Mesendoderm (in vitro differentiated cells): ENCODE results near the gene RAG2. TPM values are rescaled to one million over a fixed set of nuclear protein-coding genes. Genes with fewer than 3 reads are reported as not detected.

Experiments
- DNase-seq: peaks from one replicate; pipeline ENCODE4 v3.0.0; 2013
- H2AK5ac ChIP-seq: 2 replicates; pipeline ENCODE4 v1.6.1; 2013; ENCODE audit warnings: low read length, inconsistent platforms
- H2BK120ac ChIP-seq: 2 replicates; pipeline ENCODE4 v1.6.1; 2013; ENCODE audit warnings: low read depth, mild to moderate bottlenecking, low read length, moderate library complexity, mixed read lengths
- H2BK15ac ChIP-seq: replicated peaks from 2 replicates; pipeline ENCODE4 v1.6.1; 2013; ENCODE audit warnings: low read depth, mild to moderate bottlenecking, moderate library complexity
- H2BK5ac ChIP-seq: 2 replicates; pipeline ENCODE4 v1.6.1; 2013; ENCODE audit warnings: low read length, inconsistent platforms
- H3K18ac ChIP-seq: 2 replicates; pipeline ENCODE4 v1.6.1; 2013; ENCODE audit warnings: mild to moderate bottlenecking, low read length, mixed read lengths
- H3K23ac ChIP-seq: one replicate; pipeline ENCODE4 v1.6.1; 2013; ENCODE audit warnings: low read length
- H3K27ac ChIP-seq: 2 replicates; pipeline ENCODE4 v1.5.1; 2013; ENCODE audit warnings: low read depth, mild to moderate bottlenecking, inconsistent platforms, low read length, moderate library complexity
- H3K27me3 ChIP-seq: 2 replicates; pipeline ENCODE4 v1.6.1; 2013; ENCODE audit warnings: low read length, control low read depth, mild to moderate bottlenecking, inconsistent platforms; ENCODE audit not compliant: insufficient read depth, poor library complexity
- H3K36me3 ChIP-seq: 2 replicates; pipeline ENCODE4 v1.6.1; 2013; ENCODE audit warnings: low read length, inconsistent platforms; ENCODE audit not compliant: control insufficient read depth, insufficient read depth
- H3K4ac ChIP-seq: one replicate; pipeline ENCODE4 v1.6.1; 2013; ENCODE audit warnings: low read depth, mild to moderate bottlenecking, low read length, moderate library complexity
- H3K4me1 ChIP-seq: 2 replicates; pipeline ENCODE4 v1.6.1; 2013; ENCODE audit warnings: low read depth, low read length, inconsistent platforms; ENCODE audit not compliant: control insufficient read depth
- H3K4me2 ChIP-seq: 2 replicates; pipeline ENCODE4 v1.6.1; 2013; ENCODE audit warnings: low read length
- H3K4me3 ChIP-seq: 2 replicates; pipeline ENCODE4 v1.5.1; 2013; ENCODE audit warnings: mild to moderate bottlenecking, low read length
- H3K56ac ChIP-seq: one replicate; pipeline ENCODE4 v1.6.1; 2013; ENCODE audit warnings: low read length
- H3K79me1 ChIP-seq: 2 replicates; pipeline ENCODE4 v1.6.1; 2013; ENCODE audit warnings: low read length, inconsistent platforms
- H3K79me2 ChIP-seq: 2 replicates; pipeline ENCODE4 v1.6.1; 2013; ENCODE audit warnings: mild to moderate bottlenecking, low read length; ENCODE audit not compliant: control insufficient read depth, insufficient read depth
- H3K9ac ChIP-seq: 2 replicates; pipeline ENCODE4 v1.6.1; 2013; ENCODE audit warnings: low read length, inconsistent platforms
- H4K5ac ChIP-seq: one replicate; pipeline ENCODE4 v1.6.1; 2013; ENCODE audit warnings: low read length
- H4K8ac ChIP-seq: one replicate; pipeline ENCODE4 v1.6.1; 2013; ENCODE audit warnings: low read depth, mild to moderate bottlenecking, control low read depth, low read length, moderate library complexity
- WGBS: extraction: QIAGEN DNeasy Blood & Tissue Kit; methylation state at CpG from one replicate; pipeline ENCODE4 v1.1.7; 2013; ENCODE audit warnings: low lambda C conversion rate, missing lambda C conversion rate; ENCODE audit not compliant: insufficient coverage; ENCODE audit errors: extremely low coverage; 5-methylcytosine and 5-hydroxymethylcytosine counted together
- polyA plus RNA-seq, 2 experiments: library from polyadenylated mRNA; stranded (reverse); fragments of 200-250 nt; gene quantifications; one replicate each; pipeline ENCODE4 v1.2.3, GENCODE V29; 2013

The RAG2 gene
- 0.01 TPM for polyA plus RNA-seq (2013, experiment 1 of 2)
- polyA plus RNA-seq (2013, experiment 2 of 2): 0.03 TPM

DNA sequence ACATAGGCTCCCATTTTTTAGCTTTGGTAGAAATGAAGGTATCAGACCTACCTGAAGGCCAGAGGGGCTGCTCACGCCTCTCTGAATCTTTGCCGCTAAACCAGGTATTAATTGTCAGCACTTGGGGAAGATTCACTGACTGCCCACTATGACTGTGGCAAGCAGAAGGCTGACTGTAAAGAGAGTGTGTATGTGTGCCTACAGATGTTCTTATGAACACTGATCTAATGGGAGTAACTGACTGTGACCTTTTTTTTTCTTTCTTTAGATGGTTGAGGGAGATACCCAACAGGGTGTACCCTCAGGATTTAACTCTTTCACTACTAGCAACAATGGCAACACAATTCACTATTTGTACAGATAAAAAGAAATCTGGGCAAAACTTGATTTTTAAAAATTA, at the start of gene RAG2:
RAG2 (minus strand) TSS at position 186 of the 400 bp plus-strand sequence. CDS start 4,068 bp downstream, outside the sequence.
- Histone ChIP-seq H2AK5ac (no peak within 1 kb of the TSS), H3K27me3 (no peaks in the 10 kb centered on the region), H3K23ac (no peak within 1 kb of the TSS), H3K4me2 (no peak within 1 kb of the TSS), H3K4me1 (no peaks in the 10 kb centered on the region), H2BK120ac (no peak within 1 kb of the TSS), H2BK15ac (no peak within 1 kb of the TSS), H3K4me3 (no peak within 1 kb of the TSS), H3K79me2 (no peaks in the 10 kb centered on the region), H3K27ac (no peak within 1 kb of the TSS), H3K36me3 (no peaks in the 10 kb centered on the region), H3K9ac (no peak within 1 kb of the TSS), H3K56ac (no peak within 1 kb of the TSS), H4K5ac (no peak within 1 kb of the TSS), H3K4ac (no peak within 1 kb of the TSS), H3K18ac (no peak within 1 kb of the TSS), H4K8ac (no peak within 1 kb of the TSS), H3K79me1 (no peaks in the 10 kb centered on the region), H2BK5ac (no peak within 1 kb of the TSS)
- DNase-seq: no peak
- WGBS: no CpG with 5 or more reads among the region's 2 CpGs

DNA sequence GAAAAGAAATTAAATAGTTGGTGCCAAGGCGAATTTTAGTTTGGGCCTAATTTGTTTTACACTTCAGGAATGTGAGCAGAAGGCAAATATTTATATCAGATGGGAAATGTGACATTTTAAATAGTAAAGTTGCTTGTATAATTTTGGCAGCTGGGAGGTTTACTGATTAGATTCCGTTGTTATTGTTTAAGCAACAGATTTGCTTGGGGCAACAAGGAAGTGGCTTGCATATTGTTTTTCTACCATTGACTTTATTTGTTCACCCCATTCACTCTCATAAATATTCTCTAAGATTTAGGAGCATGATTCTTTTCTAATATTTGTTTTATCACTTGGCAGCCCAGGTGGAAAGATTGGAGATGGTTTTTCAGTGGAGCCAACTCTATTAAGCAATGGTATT, 40.5 kb upstream of the RAG2 start:
- Histone ChIP-seq H3K79me1 (no peaks in the 10 kb centered on the region), H2AK5ac (no peak overlapping the region), H3K4me3 (no peak overlapping the region), H3K36me3 (no peaks in the 10 kb centered on the region), H3K4me2 (no peak overlapping the region), H3K27me3 (no peaks in the 10 kb centered on the region), H3K56ac (no peak overlapping the region), H2BK120ac (no peak overlapping the region), H3K4ac (no peak overlapping the region), H3K4me1 (no peaks in the 10 kb centered on the region), H3K27ac (no peak overlapping the region), H3K79me2 (no peaks in the 10 kb centered on the region), H2BK5ac (no peak overlapping the region), H4K8ac (no peak overlapping the region), H3K9ac (no peak overlapping the region), H3K23ac (no peak overlapping the region), H3K18ac (no peak overlapping the region), H4K5ac (no peak overlapping the region), H2BK15ac (no peak overlapping the region)
- no CpG with 5 or more reads among the region's 2 CpGs for WGBS
- DNase-seq: no peak

DNA sequence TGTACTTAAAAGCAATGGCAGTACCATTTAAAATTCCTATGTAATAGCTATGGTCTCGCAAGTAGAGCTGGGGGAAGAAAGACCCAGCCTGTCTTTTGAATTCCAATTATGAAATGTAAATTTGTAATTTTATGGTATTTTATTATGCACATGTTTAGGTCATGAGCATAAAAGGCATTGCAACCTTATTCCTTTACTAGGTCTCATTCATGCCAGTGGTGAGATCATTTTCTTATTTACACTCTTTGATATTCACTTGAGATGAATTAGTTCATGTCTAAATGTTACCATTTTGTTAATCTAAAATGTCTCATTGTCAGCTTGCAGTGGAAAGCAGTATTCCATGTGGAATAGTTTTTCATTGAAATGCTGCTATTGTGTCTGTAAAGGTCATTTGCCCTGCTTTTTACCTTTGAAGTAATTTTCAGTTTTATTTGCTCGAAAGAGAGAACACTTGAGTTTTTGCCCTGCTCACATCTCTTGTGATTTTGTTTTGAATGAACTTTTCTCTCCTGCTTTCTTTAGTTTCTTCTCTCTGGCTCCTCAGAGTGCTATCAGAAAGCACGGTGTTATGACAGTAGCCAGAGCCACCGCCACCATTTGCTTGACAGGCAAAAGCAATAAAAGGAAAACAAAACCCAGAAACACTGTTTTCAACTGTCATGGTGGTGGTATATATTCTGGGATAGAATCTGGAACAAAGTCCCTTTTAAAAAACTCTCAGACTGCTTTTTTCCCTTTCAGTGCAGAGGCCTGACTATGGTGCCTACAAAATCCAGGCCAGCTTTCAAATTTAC, 37.2 kb upstream of the RAG2 start:
- Histone ChIP-seq H3K27me3 (no peaks in the 10 kb centered on the region), H3K79me1 (no peaks in the 10 kb centered on the region), H3K56ac (no peak overlapping the region), H3K18ac (no peak overlapping the region), H2BK15ac (no peak overlapping the region), H3K36me3 (no peaks in the 10 kb centered on the region), H3K4ac (no peak overlapping the region), H3K9ac (no peak overlapping the region), H2BK120ac (no peak overlapping the region), H3K4me1 (no peaks in the 10 kb centered on the region), H3K27ac (no peak overlapping the region), H2BK5ac (no peak overlapping the region), H4K8ac (no peak overlapping the region), H4K5ac (no peak overlapping the region), H3K79me2 (no peaks in the 10 kb centered on the region), H2AK5ac (no peak overlapping the region), H3K4me2 (no peak overlapping the region), H3K4me3 (no peak overlapping the region), H3K23ac (no peak overlapping the region)
- no CpG with 5 or more reads among the region's 4 CpGs for WGBS
- no peak for DNase-seq

DNA sequence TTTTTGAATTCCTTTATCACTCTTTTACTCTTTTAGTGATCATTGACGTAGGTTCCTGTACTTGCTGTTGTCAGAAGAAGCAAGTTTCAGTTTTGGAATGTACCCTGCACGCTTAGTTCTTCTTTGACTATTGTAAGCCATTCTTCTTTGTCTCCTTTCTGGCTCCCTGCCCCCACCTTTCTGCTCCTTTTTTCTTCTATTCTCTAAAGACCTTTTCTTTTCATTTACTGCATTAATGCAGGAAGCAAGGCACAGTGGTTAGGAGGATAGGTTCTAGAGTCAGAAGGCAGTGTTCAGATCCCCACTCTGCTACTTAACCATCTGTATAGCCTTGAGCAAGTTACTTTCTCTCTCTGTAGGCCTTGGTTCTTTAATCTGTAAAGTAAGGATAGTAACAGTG, 33.7 kb upstream of the RAG2 start:
- no CpG with 5 or more reads among the region's 2 CpGs for WGBS
- H3K79me1 ChIP-seq: no peaks in the 10 kb centered on the region
- no peak overlapping the region for H3K56ac ChIP-seq
- no peak for DNase-seq
- H3K23ac ChIP-seq: no peak overlapping the region
- no peak overlapping the region for H4K8ac ChIP-seq
- no peaks in the 10 kb centered on the region for H3K4me1 ChIP-seq
- H3K18ac ChIP-seq: no peak overlapping the region
- no peak overlapping the region for H3K27ac ChIP-seq
- no peak overlapping the region for H2BK120ac ChIP-seq
- H3K9ac ChIP-seq: no peak overlapping the region
- H2BK5ac ChIP-seq: no peak overlapping the region
- no peak overlapping the region for H3K4me3 ChIP-seq
- no peaks in the 10 kb centered on the region for H3K36me3 ChIP-seq
- H2BK15ac ChIP-seq: no peak overlapping the region
- no peaks in the 10 kb centered on the region for H3K27me3 ChIP-seq
- H2AK5ac ChIP-seq: no peak overlapping the region
- H3K4me2 ChIP-seq: no peak overlapping the region
- H4K5ac ChIP-seq: no peak overlapping the region
- no peak overlapping the region for H3K4ac ChIP-seq
- no peaks in the 10 kb centered on the region for H3K79me2 ChIP-seq

DNA sequence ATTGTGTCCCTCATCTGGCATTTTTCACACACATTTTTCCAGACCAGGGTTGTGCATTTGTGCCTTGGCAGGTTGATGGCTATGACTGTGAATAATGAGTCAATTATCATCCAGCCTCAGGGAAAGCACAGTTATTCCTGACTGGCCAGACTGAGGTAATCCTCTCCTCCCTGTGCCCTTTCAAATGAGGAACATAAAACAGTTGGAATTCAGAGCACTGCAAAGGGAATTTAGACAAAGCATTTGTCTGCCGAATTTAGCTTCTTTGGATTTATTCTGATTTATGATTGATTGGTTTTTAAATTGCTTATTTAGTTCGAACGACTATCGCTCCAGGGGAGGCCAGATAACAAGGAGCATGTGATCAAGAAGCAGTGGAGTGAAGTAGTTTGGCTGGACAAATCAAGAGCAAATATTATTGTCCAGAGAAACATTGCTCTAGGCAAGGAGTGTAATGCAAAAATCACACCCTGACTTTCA, 30.8 kb upstream of the RAG2 start:
- H2AK5ac ChIP-seq: no peak overlapping the region
- H2BK120ac ChIP-seq: no peak overlapping the region
- no peaks in the 10 kb centered on the region for H3K27me3 ChIP-seq
- H3K4me2 ChIP-seq: no peak overlapping the region
- H3K56ac ChIP-seq: no peak overlapping the region
- H3K36me3 ChIP-seq: no peaks in the 10 kb centered on the region
- no peak overlapping the region for H3K18ac ChIP-seq
- no peak overlapping the region for H3K9ac ChIP-seq
- H3K79me1 ChIP-seq: no peaks in the 10 kb centered on the region
- H3K27ac ChIP-seq: no peak overlapping the region
- no peaks in the 10 kb centered on the region for H3K79me2 ChIP-seq
- H3K4me3 ChIP-seq: no peak overlapping the region
- H2BK5ac ChIP-seq: no peak overlapping the region
- H3K23ac ChIP-seq: no peak overlapping the region
- H3K4ac ChIP-seq: no peak overlapping the region
- no peak overlapping the region for H2BK15ac ChIP-seq
- H4K8ac ChIP-seq: no peak overlapping the region
- WGBS: no CpG with 5 or more reads among the region's 4 CpGs
- no peaks in the 10 kb centered on the region for H3K4me1 ChIP-seq
- no peak overlapping the region for H4K5ac ChIP-seq
- no peak for DNase-seq

DNA sequence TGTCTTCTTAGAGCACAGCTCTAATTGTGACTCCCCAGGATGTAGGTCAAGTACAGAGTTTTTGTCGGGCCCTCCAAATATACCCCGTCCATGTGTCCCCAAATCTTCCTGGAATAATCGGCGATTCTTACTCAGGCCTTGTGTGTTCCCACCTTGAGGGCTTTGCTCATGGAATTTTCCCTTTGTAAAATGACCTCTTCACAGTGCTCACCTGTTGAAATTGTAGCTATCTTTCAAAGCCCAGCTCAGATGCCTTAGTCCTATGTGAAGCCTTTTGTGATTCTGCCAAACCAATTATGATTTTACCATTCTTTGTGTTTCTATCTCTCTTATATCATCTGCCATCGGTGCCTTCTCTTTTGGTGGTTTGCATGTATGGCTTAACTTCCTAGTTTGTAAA, 30.1 kb upstream of the RAG2 start:
- H3K36me3 ChIP-seq: no peaks in the 10 kb centered on the region
- no peak overlapping the region for H2BK15ac ChIP-seq
- H3K4me3 ChIP-seq: no peak overlapping the region
- no peaks in the 10 kb centered on the region for H3K79me2 ChIP-seq
- no peak overlapping the region for H2BK120ac ChIP-seq
- H3K27ac ChIP-seq: no peak overlapping the region
- no peaks in the 10 kb centered on the region for H3K27me3 ChIP-seq
- H3K9ac ChIP-seq: no peak overlapping the region
- DNase-seq: no peak
- no CpG with 5 or more reads among the region's 5 CpGs for WGBS
- no peak overlapping the region for H4K5ac ChIP-seq
- no peaks in the 10 kb centered on the region for H3K79me1 ChIP-seq
- H3K56ac ChIP-seq: no peak overlapping the region
- no peak overlapping the region for H4K8ac ChIP-seq
- H2BK5ac ChIP-seq: no peak overlapping the region
- H2AK5ac ChIP-seq: no peak overlapping the region
- H3K4me1 ChIP-seq: no peaks in the 10 kb centered on the region
- H3K23ac ChIP-seq: no peak overlapping the region
- H3K4ac ChIP-seq: no peak overlapping the region
- no peak overlapping the region for H3K4me2 ChIP-seq
- H3K18ac ChIP-seq: no peak overlapping the region
